Activated CD4-positive, alpha-beta memory T cell treated with anti-CD3 and anti-CD28 coated beads for 36 hours (primary cell): ENCODE data around the gene GATA2. TPM values are rescaled to one million over a fixed set of nuclear protein-coding genes. Genes with fewer than 3 reads are reported as not detected.

ENCODE experiments used
- CTCF ChIA-PET: fragments of 350-600 bp; sonication (Branson Sonifier 250); formaldehyde crosslinking; loops from one replicate; lab custom pipeline; 2021; ENCODE audit warnings: antibody characterized with exemption, inconsistent platforms; lab: Charles Lee
- POLR2A ChIA-PET: fragments of 350-600 bp; sonication (Branson Sonifier 250); formaldehyde crosslinking; loops from one replicate; lab custom pipeline; 2021; ENCODE audit warnings: antibody characterized with exemption; lab: Charles Lee
- DNase-seq: peaks from one replicate; pipeline ENCODE4 v3.0.0-alpha.2; 2020
- H3K27ac Mint-ChIP-seq: one replicate; pipeline ENCODE4 v1.8.0; 2021; ENCODE audit warnings: mixed read lengths
- H3K27me3 Mint-ChIP-seq: one replicate; pipeline ENCODE4 v1.8.0; 2021; ENCODE audit warnings: mixed read lengths
- H3K36me3 Mint-ChIP-seq: one replicate; pipeline ENCODE4 v1.8.0; 2021; ENCODE audit warnings: mixed read lengths
- H3K4me1 Mint-ChIP-seq: one replicate; pipeline ENCODE4 v1.8.0; 2021; ENCODE audit warnings: low read depth, mixed read lengths
- H3K4me3 Mint-ChIP-seq: one replicate; pipeline ENCODE4 v1.8.0; 2021; ENCODE audit warnings: mild to moderate bottlenecking, mixed read lengths
- H3K9me3 Mint-ChIP-seq: one replicate; pipeline ENCODE4 v1.8.0; 2021; ENCODE audit warnings: mixed read lengths
- intact Hi-C: fragments of 100-400 bp; cut with micrococcal nuclease; formaldehyde crosslinking; loops from one replicate; pipeline ENCODE4 v1.15.1; 2023
- total RNA-seq, 2 experiments: library from RNA; stranded (reverse); gene quantifications; one replicate each; pipeline ENCODE4 v1.2.3, GENCODE V29; 2021

Gene GATA2
- total RNA-seq, 2 experiments from 2014 or later, result not detected

DNA sequence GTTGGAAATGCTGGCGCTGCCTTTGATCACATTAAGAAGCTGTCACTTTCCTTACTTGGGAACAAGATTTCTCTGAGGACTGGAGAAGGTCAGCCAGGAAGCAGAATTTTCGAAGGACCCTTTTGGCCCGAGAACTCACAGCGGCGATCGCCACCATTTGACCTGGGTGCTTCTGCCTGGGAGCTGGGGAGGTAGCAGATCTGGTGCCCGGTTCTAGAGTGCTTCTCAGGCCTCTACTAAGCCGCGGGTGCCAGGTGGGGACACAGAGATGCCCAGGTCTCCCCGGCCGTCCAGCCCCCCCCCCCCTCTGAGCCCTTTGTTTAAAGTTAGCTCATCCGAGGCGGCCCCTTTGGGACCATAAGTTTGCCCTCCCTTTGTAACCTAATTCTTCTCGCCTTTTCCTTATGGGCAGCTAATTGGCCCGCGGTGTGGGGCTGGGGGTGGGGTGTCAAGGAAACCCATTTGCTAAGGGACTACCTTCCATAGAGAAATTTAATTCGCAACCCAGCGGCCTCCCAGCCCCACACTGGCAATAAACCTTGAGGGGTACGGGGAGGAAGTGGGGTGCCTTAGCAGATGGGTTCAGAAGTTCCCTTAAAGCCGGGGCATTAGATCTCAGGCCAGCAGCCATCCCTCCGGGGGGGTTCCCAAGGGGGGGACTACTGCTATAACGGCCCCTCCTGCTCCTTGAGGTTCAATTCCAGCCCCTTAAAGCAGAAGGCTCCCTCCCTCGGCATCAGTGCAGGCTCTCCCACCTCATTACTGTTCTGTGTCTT is 1.9 kb downstream of the GATA2 start:
- Mint-ChIP-seq H3K36me3 (no peaks in the 10 kb centered on the region), H3K9me3 (no peaks in the 10 kb centered on the region), H3K4me1 (peaks cover 33% of the 10 kb centered on the region), H3K27me3 (peaks cover 64% of the 10 kb centered on the region), H3K27ac (no peak overlapping the region), H3K4me3 (no peak overlapping the region)
- DNase-seq, result peak; percentile 10
- ChIA-PET POLR2A (no interaction called here), CTCF (interaction anchor here (0.8 to 2.7 kb wide), 4 partner anchors 44 to 118 kb away, joined by 3 to 16 read pairs (median 4); no protein-coding TSS in a partner anchor)
- intact Hi-C loops, result loop anchor here (1.0 to 5.0 kb wide), 2 partner anchors 8 to 116 kb away; no protein-coding TSS in a partner anchor

GRCh38 chr3:128490650-128490914 is 2.4 kb downstream of the GATA2 start:
- H3K4me3 Mint-ChIP-seq, result no peak overlapping the region
- H3K4me1 Mint-ChIP-seq, result peaks cover 33% of the 10 kb centered on the region
- DNase-seq, result no peak
- no peaks in the 10 kb centered on the region for H3K36me3 Mint-ChIP-seq
- ChIA-PET POLR2A (no interaction called here), CTCF (interaction anchor here (0.8 to 1.8 kb wide), 4 partner anchors 43 to 119 kb away, joined by 3 to 20 read pairs (median 4); no protein-coding TSS in a partner anchor)
- intact Hi-C loops, result loop anchor here (5.0 kb wide), 1 partner anchor 117 kb away; no protein-coding TSS in a partner anchor
- H3K9me3 Mint-ChIP-seq, result no peaks in the 10 kb centered on the region
- peaks cover 64% of the 10 kb centered on the region for H3K27me3 Mint-ChIP-seq
- H3K27ac Mint-ChIP-seq, result no peak overlapping the region

GRCh38 chr3:128489927-128490649 is 2.9 kb downstream of the GATA2 start:
- peaks cover 65% of the 10 kb centered on the region for H3K27me3 Mint-ChIP-seq
- no peak overlapping the region for H3K27ac Mint-ChIP-seq
- H3K4me3 Mint-ChIP-seq, result peak overlapping the region; percentile 68
- H3K36me3 Mint-ChIP-seq, result no peaks in the 10 kb centered on the region
- no peaks in the 10 kb centered on the region for H3K9me3 Mint-ChIP-seq
- H3K4me1 Mint-ChIP-seq, result peaks cover 33% of the 10 kb centered on the region
- intact Hi-C loops, result loop anchor here (2.0 to 5.0 kb wide), 3 partner anchors 23 to 117 kb away; partner anchors contain the start of gene DNAJB8
- peak; percentile 33 for DNase-seq
- ChIA-PET POLR2A (no interaction called here), CTCF (interaction anchor here (1.4 to 1.8 kb wide), 3 partner anchors 64 to 119 kb away, joined by 3 to 20 read pairs (median 5); no protein-coding TSS in a partner anchor)

GRCh38 chr3:128489674-128489926 is 3.4 kb downstream of the GATA2 start:
- intact Hi-C loops, result loop anchor here (2.0 kb wide), 2 partner anchors 23 to 43 kb away; partner anchors contain the start of gene DNAJB8
- CTCF ChIA-PET, result interaction anchor here (1.6 to 1.8 kb wide), 2 partner anchors 64 to 120 kb away, joined by 5 to 20 read pairs; no protein-coding TSS in a partner anchor
- H3K4me1 Mint-ChIP-seq, result peaks cover 33% of the 10 kb centered on the region
- peaks cover 66% of the 10 kb centered on the region for H3K27me3 Mint-ChIP-seq
- no peaks in the 10 kb centered on the region for H3K36me3 Mint-ChIP-seq
- peak; percentile 18 for DNase-seq
- POLR2A ChIA-PET, result no interaction called here
- H3K9me3 Mint-ChIP-seq, result no peaks in the 10 kb centered on the region
- H3K4me3 Mint-ChIP-seq, result peak overlapping the region; percentile 68
- no peak overlapping the region for H3K27ac Mint-ChIP-seq

DNA sequence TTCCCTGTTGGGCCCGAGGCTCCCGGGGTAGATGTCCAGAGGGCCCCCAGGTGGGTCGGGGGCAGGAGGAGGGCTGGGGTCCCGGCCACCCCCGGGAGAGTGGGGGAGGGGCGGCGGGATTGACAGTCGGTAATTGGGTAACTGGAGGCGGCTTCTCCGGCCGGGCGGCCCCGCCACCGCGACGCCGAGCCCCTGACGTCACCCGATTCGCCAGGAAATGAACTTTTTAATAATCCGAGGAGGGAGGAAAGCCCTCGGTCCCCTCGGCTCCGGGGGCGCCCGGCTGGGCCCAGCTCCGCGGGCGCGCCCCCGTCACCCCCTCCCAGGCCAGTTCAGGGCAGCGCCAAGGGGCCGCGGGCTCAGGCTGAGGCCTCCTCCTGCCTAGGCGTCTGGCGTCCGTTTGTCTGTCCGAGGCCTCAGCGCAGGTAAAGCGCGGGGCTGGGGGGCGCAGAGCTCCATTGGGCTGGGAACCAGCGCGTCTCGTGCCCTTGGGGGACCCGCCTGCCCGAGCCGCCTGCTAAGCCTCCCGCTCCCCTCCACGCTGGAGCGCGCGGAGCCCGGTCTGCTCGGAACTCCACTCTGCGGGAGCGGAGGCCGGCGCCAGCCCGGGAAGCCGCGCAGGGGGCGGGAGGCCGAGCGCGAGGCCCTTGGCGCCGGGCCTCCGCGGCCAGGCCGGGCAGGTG is 3.9 kb downstream of the GATA2 start:
- H3K27me3 Mint-ChIP-seq, result peaks cover 67% of the 10 kb centered on the region
- CTCF ChIA-PET, result interaction anchor here (1.8 kb wide), 1 partner anchor 63 kb away, joined by 20 read pairs; no protein-coding TSS in a partner anchor
- POLR2A ChIA-PET, result no interaction called here
- peaks cover 33% of the 10 kb centered on the region for H3K4me1 Mint-ChIP-seq
- H3K9me3 Mint-ChIP-seq, result no peaks in the 10 kb centered on the region
- H3K27ac Mint-ChIP-seq, result no peak overlapping the region
- H3K4me3 Mint-ChIP-seq, result peak overlapping the region; percentile 37
- no peaks in the 10 kb centered on the region for H3K36me3 Mint-ChIP-seq
- DNase-seq, result peak; percentile 57
- intact Hi-C loops, result loop anchor here (2.0 kb wide), 2 partner anchors 22 to 42 kb away; partner anchors contain the start of gene DNAJB8

DNA sequence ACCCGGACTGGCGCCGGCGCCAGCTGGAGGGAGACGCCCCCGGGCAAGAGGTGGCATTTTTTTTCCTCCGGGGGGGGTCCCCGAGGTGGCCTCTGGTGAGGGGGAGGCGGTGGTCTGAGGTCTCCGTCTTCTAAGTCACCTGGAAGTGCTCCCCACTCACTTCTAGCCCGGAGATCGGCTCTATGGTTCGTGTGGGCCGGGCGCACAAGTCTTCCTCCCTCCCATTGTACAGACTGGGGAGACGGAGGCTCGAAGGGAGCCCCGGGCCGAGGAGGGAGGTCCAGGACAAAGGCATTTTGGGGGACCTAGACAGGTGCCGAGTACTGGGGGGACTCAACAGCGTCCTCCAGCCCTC is 4.4 kb downstream of the GATA2 start:
- intact Hi-C loops, result loop anchor here (2.0 kb wide), 2 partner anchors 22 to 42 kb away; partner anchors contain the start of gene DNAJB8
- Mint-ChIP-seq H3K27me3 (peaks cover 69% of the 10 kb centered on the region), H3K27ac (no peak overlapping the region), H3K36me3 (no peaks in the 10 kb centered on the region), H3K4me1 (peaks cover 38% of the 10 kb centered on the region), H3K9me3 (no peaks in the 10 kb centered on the region), H3K4me3 (peak overlapping the region; percentile 37)
- ChIA-PET CTCF (interaction anchor here (1.5 to 2.1 kb wide), 3 partner anchors 9 to 63 kb away, joined by 6 to 20 read pairs (median 6); no protein-coding TSS in a partner anchor), POLR2A (no interaction called here)
- DNase-seq, result peak; percentile 30

GRCh38 chr3:128487813-128488635 is 5.0 kb downstream of the GATA2 start:
- intact Hi-C loops, result loop anchor here (2.0 kb wide), 2 partner anchors 21 to 41 kb away; partner anchors contain the start of gene DNAJB8
- POLR2A ChIA-PET, result no interaction called here

GRCh38 chr3:128487538-128487812 is 5.5 kb downstream of the GATA2 start:
- intact Hi-C loops, result no loop called here
- H3K36me3 Mint-ChIP-seq, result no peaks in the 10 kb centered on the region
- peak overlapping the region; percentile 73 for H3K4me3 Mint-ChIP-seq
- H3K4me1 Mint-ChIP-seq, result peaks cover 45% of the 10 kb centered on the region
- no peak overlapping the region for H3K27ac Mint-ChIP-seq
- H3K9me3 Mint-ChIP-seq, result no peaks in the 10 kb centered on the region
- DNase-seq, result no peak
- peaks cover 75% of the 10 kb centered on the region for H3K27me3 Mint-ChIP-seq
- POLR2A ChIA-PET, result no interaction called here
- CTCF ChIA-PET, result interaction anchor here (1.5 to 2.1 kb wide), 2 partner anchors 10 to 62 kb away, joined by 6 read pairs; no protein-coding TSS in a partner anchor

More at GRCh38 chr3:128487813-128488635, 5.0 kb downstream of the GATA2 start:
- CTCF ChIA-PET, result interaction anchor here (1.5 to 2.1 kb wide), 2 partner anchors 9 to 62 kb away, joined by 6 read pairs; no protein-coding TSS in a partner anchor
- Mint-ChIP-seq H3K36me3 (no peaks in the 10 kb centered on the region), H3K4me1 (peaks cover 42% of the 10 kb centered on the region), H3K4me3 (no peak overlapping the region), H3K27me3 (peaks cover 71% of the 10 kb centered on the region), H3K9me3 (no peaks in the 10 kb centered on the region), H3K27ac (no peak overlapping the region)
- peak; percentile 52 for DNase-seq

GRCh38 chr3:128486681-128487537 is 6.1 kb downstream of the GATA2 start:
- Mint-ChIP-seq H3K4me1 (peaks cover 42% of the 10 kb centered on the region), H3K27me3 (peaks cover 77% of the 10 kb centered on the region), H3K9me3 (no peaks in the 10 kb centered on the region), H3K4me3 (peak overlapping the region; percentile 73), H3K36me3 (no peaks in the 10 kb centered on the region), H3K27ac (no peak overlapping the region)
- POLR2A ChIA-PET, result no interaction called here
- CTCF ChIA-PET, result interaction anchor here (0.8 to 2.1 kb wide), 3 partner anchors 11 to 61 kb away, joined by 3 to 6 read pairs (median 6); no protein-coding TSS in a partner anchor
- intact Hi-C loops, result no loop called here
- DNase-seq, result peak; percentile 18

DNA sequence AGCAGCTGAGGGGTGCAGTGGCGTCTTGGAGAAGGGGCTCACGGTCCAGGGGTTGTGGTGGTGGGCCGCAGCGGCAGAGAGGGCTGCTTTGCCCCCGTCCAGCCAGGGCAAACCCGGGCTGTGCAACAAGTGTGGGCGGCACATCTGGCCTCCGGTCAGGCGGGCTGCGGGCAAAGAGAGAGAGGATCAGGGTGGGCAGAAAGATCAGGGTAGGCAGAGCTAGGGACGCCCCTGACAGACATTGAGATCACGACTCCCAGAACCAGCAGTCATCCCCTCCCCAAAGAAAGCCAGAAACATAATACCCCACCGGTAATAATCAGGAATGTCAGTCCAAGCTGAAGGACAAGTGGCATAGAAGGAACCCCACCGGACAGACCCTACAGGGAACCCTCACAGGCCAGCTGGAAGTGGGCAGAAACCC is 6.8 kb downstream of the GATA2 start:
- Mint-ChIP-seq H3K27me3 (peaks cover 74% of the 10 kb centered on the region), H3K4me1 (peaks cover 38% of the 10 kb centered on the region), H3K4me3 (peak overlapping the region; percentile 6), H3K9me3 (no peaks in the 10 kb centered on the region), H3K27ac (no peak overlapping the region), H3K36me3 (no peaks in the 10 kb centered on the region)
- CTCF ChIA-PET, result interaction anchor here (0.8 to 1.0 kb wide), 2 partner anchors 13 to 60 kb away, joined by 3 read pairs; no protein-coding TSS in a partner anchor
- DNase-seq, result no peak
- intact Hi-C loops, result no loop called here
- POLR2A ChIA-PET, result no interaction called here
